HEK293 (cell line): ENCODE data around the gene DCD.

ENCODE experiments used
- CTCF ChIA-PET: fragments of 350-600 bp; formaldehyde crosslinking; extraction: SDS; loops from one replicate; lab custom pipeline; 2021; ENCODE audit warnings: antibody characterized with exemption; lab: Yijun Ruan, JAX
- POLR2A ChIA-PET: fragments of 300-600 bp; formaldehyde crosslinking; extraction: SDS; loops from one replicate; lab custom pipeline; 2020; ENCODE audit warnings: antibody characterized with exemption, inconsistent platforms; lab: Yijun Ruan, JAX
- H3K27ac ChIP-seq: fragments of 200-500 bp; sonication (Bioruptor generic); 2 replicates; pipeline ENCODE4 v1.5.1; 2014; ENCODE audit warnings: low read depth, low read length, control low read depth, inconsistent platforms; ENCODE audit errors: extremely low read depth
- H3K36me3 ChIP-seq, 2 experiments: fragments of 200-500 bp in 1 of 2; sonication (Bioruptor generic) in 1 of 2; 1 replicate in 1 of 2; 2 replicates in 1 of 2; pipeline ENCODE4 v1.5.1; 2014 to 2017; ENCODE audit warnings: inconsistent platforms in 2 of 2, low read length in 2 of 2; ENCODE audit not compliant: control insufficient read depth in 2 of 2, insufficient read depth in 1 of 2
- H3K4me1 ChIP-seq: fragments of 200-500 bp; sonication (Bioruptor generic); 2 replicates; pipeline ENCODE4 v1.5.1; 2014; ENCODE audit warnings: mild to moderate bottlenecking, low read length, inconsistent platforms; ENCODE audit not compliant: control insufficient read depth, insufficient read depth
- H3K4me3 ChIP-seq: 2 replicates; pipeline ENCODE4 v1.5.1; 2011; ENCODE audit warnings: low read depth, mild to moderate bottlenecking, control low read depth, low read length, moderate library complexity
- H3K9me3 ChIP-seq: fragments of 200-500 bp; sonication (Bioruptor generic); 2 replicates; pipeline ENCODE4 v1.5.1; 2014; ENCODE audit warnings: low read depth, low read length, inconsistent platforms; ENCODE audit not compliant: control insufficient read depth, insufficient read depth
- HOXD13 ChIP-seq: sonication (generic); formaldehyde crosslinking; IDR thresholded peaks from 2 replicates; pipeline ENCODE4 v1.8.0; 2022; ENCODE audit warnings: missing genetic modification reagents, borderline replicate concordance
- YY1 ChIP-seq: fragments of 450-650 bp; formaldehyde crosslinking; IDR thresholded peaks from 2 replicates; pipeline ENCODE4 v1.5.1; 2018; ENCODE audit warnings: missing biosample characterization, missing genetic modification characterization
- ZEB2 ChIP-seq: fragments of 450-650 bp; formaldehyde crosslinking; IDR thresholded peaks from 2 replicates; pipeline ENCODE4 v1.5.1; 2016; ENCODE audit warnings: missing biosample characterization, missing genetic modification characterization
- ZNF114 ChIP-seq: fragments of 450-650 bp; formaldehyde crosslinking; IDR thresholded peaks from 2 replicates; pipeline ENCODE4 v1.5.0; 2017; ENCODE audit warnings: missing biosample characterization, missing genetic modification characterization
- ZNF133 ChIP-seq: fragments of 450-650 bp; formaldehyde crosslinking; IDR thresholded peaks from 2 replicates; pipeline ENCODE4 v1.5.1; 2016; ENCODE audit warnings: missing biosample characterization, missing genetic modification characterization
- ZNF175 ChIP-seq: fragments of 450-650 bp; formaldehyde crosslinking; IDR thresholded peaks from 2 replicates; pipeline ENCODE4 v1.5.1; 2016; ENCODE audit warnings: missing biosample characterization, missing genetic modification characterization
- ZNF274 ChIP-seq, 2 experiments: fragments of 200-500 bp in 1 of 2; fragments of 450-650 bp in 1 of 2; sonication (Bioruptor generic) in 1 of 2; formaldehyde crosslinking in 1 of 2; IDR thresholded peaks; 2 replicates each; pipeline versions ENCODE4 v1.5.1 to v1.6.1; 2014 to 2016; ENCODE audit warnings: borderline replicate concordance in 1 of 2, inconsistent platforms in 1 of 2, low read length in 1 of 2, missing biosample characterization in 1 of 2, missing genetic modification characterization in 1 of 2
- ZNF354C ChIP-seq: fragments of 450-650 bp; formaldehyde crosslinking; IDR thresholded peaks from 2 replicates; pipeline ENCODE4 v1.5.1; 2016; ENCODE audit warnings: missing biosample characterization, missing genetic modification characterization, low read depth, borderline replicate concordance
- ZNF501 ChIP-seq: fragments of 450-650 bp; formaldehyde crosslinking; IDR thresholded peaks from 2 replicates; pipeline ENCODE4 v1.5.1; 2016; ENCODE audit warnings: missing biosample characterization, missing genetic modification characterization
- ZNF626 ChIP-seq: fragments of 450-650 bp; sonication (Bioruptor Pico); formaldehyde crosslinking; IDR thresholded peaks from 2 replicates; pipeline ENCODE4 v1.5.1; 2018; ENCODE audit warnings: missing biosample characterization, missing genetic modification characterization, inconsistent platforms
- ZNF639 ChIP-seq: fragments of 450-650 bp; formaldehyde crosslinking; IDR thresholded peaks from 2 replicates; pipeline ENCODE4 v1.5.1; 2016; ENCODE audit warnings: missing biosample characterization, missing genetic modification characterization
- ZNF701 ChIP-seq: fragments of 450-650 bp; formaldehyde crosslinking; IDR thresholded peaks from 2 replicates; pipeline ENCODE4 v1.5.1; 2016; ENCODE audit warnings: missing biosample characterization, missing genetic modification characterization
- ZNF776 ChIP-seq: fragments of 450-650 bp; formaldehyde crosslinking; IDR thresholded peaks from 2 replicates; pipeline ENCODE4 v1.5.0; 2017; ENCODE audit warnings: missing biosample characterization, missing genetic modification characterization, borderline replicate concordance
- ZNF830 ChIP-seq: fragments of 450-650 bp; IDR thresholded peaks from 2 replicates; pipeline ENCODE4 v1.5.0; 2018; ENCODE audit warnings: missing biosample characterization, missing genetic modification characterization, low read depth, mild to moderate bottlenecking, moderate library complexity
- ZNF843 ChIP-seq: fragments of 450-650 bp; formaldehyde crosslinking; IDR thresholded peaks from 2 replicates; pipeline ENCODE4 v1.5.1; 2016; ENCODE audit warnings: missing biosample characterization, missing genetic modification characterization
- TF ChIP-seq, protein P1 (sequence below): fragments of 450-650 bp; formaldehyde crosslinking; IDR thresholded peaks from 2 replicates; pipeline ENCODE4 v1.5.1; 2017; ENCODE audit warnings: missing biosample characterization, missing genetic modification characterization
- TF ChIP-seq, protein P2 (sequence below): fragments of 450-650 bp; formaldehyde crosslinking; IDR thresholded peaks from 2 replicates; pipeline ENCODE4 v1.5.1; 2016; ENCODE audit warnings: missing biosample characterization, missing genetic modification characterization
- TF ChIP-seq, protein P3 (sequence below): fragments of 450-650 bp; formaldehyde crosslinking; IDR thresholded peaks from 2 replicates; pipeline ENCODE4 v1.5.1; 2016; ENCODE audit warnings: missing biosample characterization, missing genetic modification characterization
- TF ChIP-seq, protein P4 (sequence below): fragments of 450-650 bp; formaldehyde crosslinking; IDR thresholded peaks from 2 replicates; pipeline ENCODE4; 2016; ENCODE audit warnings: missing biosample characterization, missing genetic modification characterization

The DCD gene

DNA sequence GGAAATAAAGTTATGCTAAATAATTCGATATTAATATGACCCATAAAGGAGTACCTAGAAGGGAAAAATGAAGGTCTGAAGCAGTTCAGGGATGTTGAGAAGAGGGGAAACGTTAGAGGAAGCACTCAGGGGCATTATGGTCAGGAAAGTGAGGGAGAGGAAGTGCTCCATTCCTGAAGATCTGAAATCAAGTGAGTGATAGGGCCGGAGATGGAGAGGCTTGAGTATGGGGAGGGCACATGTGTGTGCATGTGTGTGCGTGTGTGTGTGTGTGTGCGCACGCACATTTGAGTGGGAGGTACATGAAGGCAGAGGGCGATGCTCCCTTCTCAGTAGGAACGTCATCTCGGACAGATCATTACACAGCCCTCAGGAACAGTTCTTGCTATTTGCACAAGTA lies 4.9 kb upstream of the DCD start:
- POLR2A ChIA-PET = no interaction called here
- TF ChIP-seq, protein P1, sequence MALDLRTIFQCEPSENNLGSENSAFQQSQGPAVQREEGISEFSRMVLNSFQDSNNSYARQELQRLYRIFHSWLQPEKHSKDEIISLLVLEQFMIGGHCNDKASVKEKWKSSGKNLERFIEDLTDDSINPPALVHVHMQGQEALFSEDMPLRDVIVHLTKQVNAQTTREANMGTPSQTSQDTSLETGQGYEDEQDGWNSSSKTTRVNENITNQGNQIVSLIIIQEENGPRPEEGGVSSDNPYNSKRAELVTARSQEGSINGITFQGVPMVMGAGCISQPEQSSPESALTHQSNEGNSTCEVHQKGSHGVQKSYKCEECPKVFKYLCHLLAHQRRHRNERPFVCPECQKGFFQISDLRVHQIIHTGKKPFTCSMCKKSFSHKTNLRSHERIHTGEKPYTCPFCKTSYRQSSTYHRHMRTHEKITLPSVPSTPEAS (tag by site-specific recombination) = peak; percentile 63
- no peak for TF ChIP-seq ZNF776 (tag by site-specific recombination)
- TF ChIP-seq, all 188 proteins: peak for 1
- Histone ChIP-seq H3K27ac (no peak overlapping the region), H3K4me3 (no peak overlapping the region), H3K9me3 (no peaks in the 10 kb centered on the region), H3K36me3 (no peaks in the 10 kb centered on the region), H3K4me1 (peaks cover 5% of the 10 kb centered on the region; the same call in 1 of the 2 replicates)
- CTCF ChIA-PET = interaction anchor here (1.3 kb wide), 1 partner anchor 27 kb away, joined by 3 read pairs; no protein-coding TSS in a partner anchor

- no peaks in the 10 kb centered on the region for H3K36me3 ChIP-seq
These were observed 2.7 kb upstream of the DCD start for GRCh38 chr12:54650889-54651288.

More at GRCh38 chr12:54650889-54651288, 2.7 kb upstream of the DCD start:
- CTCF ChIA-PET = interaction anchor here (0.9 to 1.6 kb wide), 3 partner anchors 9 to 54 kb away, joined by 4 to 7 read pairs (median 5); no protein-coding TSS in a partner anchor
- POLR2A ChIA-PET = no interaction called here
- no peak overlapping the region for H3K4me3 ChIP-seq
- TF ChIP-seq ZNF133 (tag by site-specific recombination) = no peak
- no peak for TF ChIP-seq HOXD13 (CRISPR knock-in tag)
- no peak for TF ChIP-seq ZNF175 (tag by site-specific recombination)
- no peak for TF ChIP-seq YY1 (tag by site-specific recombination)
- TF ChIP-seq ZNF776 (tag by site-specific recombination) = no peak
- TF ChIP-seq, protein P2, sequence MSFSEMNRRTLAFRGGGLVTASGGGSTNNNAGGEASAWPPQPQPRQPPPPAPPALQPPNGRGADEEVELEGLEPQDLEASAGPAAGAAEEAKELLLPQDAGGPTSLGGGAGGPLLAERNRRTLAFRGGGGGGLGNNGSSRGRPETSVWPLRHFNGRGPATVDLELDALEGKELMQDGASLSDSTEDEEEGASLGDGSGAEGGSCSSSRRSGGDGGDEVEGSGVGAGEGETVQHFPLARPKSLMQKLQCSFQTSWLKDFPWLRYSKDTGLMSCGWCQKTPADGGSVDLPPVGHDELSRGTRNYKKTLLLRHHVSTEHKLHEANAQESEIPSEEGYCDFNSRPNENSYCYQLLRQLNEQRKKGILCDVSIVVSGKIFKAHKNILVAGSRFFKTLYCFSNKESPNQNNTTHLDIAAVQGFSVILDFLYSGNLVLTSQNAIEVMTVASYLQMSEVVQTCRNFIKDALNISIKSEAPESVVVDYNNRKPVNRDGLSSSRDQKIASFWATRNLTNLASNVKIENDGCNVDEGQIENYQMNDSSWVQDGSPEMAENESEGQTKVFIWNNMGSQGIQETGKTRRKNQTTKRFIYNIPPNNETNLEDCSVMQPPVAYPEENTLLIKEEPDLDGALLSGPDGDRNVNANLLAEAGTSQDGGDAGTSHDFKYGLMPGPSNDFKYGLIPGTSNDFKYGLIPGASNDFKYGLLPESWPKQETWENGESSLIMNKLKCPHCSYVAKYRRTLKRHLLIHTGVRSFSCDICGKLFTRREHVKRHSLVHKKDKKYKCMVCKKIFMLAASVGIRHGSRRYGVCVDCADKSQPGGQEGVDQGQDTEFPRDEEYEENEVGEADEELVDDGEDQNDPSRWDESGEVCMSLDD (tag by site-specific recombination) = no peak
- TF ChIP-seq ZNF501 (tag by site-specific recombination) = no peak
- no peak for TF ChIP-seq ZNF354C (tag by site-specific recombination)
- TF ChIP-seq ZNF274 (IDR thresholded peaks at IDR 0.05; ENCODE audit: low read length) = no peak
- TF ChIP-seq ZNF274 (tag by site-specific recombination; IDR thresholded peaks at IDR 0.05; ENCODE audit: borderline replicate concordance) = no peak
- TF ChIP-seq ZNF701 (tag by site-specific recombination) = no peak
- TF ChIP-seq ZNF843 (tag by site-specific recombination) = no peak
- TF ChIP-seq, protein P3, sequence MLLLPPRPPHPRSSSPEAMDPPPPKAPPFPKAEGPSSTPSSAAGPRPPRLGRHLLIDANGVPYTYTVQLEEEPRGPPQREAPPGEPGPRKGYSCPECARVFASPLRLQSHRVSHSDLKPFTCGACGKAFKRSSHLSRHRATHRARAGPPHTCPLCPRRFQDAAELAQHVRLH = no peak
- no peak for TF ChIP-seq ZNF830
- TF ChIP-seq ZNF114 (tag by site-specific recombination) = no peak
- TF ChIP-seq, protein P4, sequence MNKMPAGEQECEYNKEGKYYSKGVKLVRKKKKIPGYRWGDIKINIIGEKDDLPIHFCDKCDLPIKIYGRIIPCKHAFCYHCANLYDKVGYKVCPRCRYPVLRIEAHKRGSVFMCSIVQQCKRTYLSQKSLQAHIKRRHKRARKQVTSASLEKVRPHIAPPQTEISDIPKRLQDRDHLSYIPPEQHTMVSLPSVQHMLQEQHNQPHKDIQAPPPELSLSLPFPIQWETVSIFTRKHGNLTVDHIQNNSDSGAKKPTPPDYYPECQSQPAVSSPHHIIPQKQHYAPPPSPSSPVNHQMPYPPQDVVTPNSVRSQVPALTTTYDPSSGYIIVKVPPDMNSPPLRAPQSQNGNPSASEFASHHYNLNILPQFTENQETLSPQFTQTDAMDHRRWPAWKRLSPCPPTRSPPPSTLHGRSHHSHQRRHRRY (tag by site-specific recombination) = no peak
- no peak for TF ChIP-seq ZEB2 (tag by site-specific recombination)
- TF ChIP-seq ZNF639 (tag by site-specific recombination) = no peak
- no peak for TF ChIP-seq ZNF626
- no peak overlapping the region for H3K27ac ChIP-seq
- no peaks in the 10 kb centered on the region for H3K9me3 ChIP-seq
- no peaks in the 10 kb centered on the region; the same call in 1 of the 2 replicates for H3K4me1 ChIP-seq
